ENCODE measurements around the gene ELAVL3. TPM values are rescaled to one million over a fixed set of nuclear protein-coding genes. Genes with fewer than 3 reads are reported as not detected.

The ELAVL3 gene
- total RNA-seq, 4 donors from 2014 or later: not detected

DNA sequence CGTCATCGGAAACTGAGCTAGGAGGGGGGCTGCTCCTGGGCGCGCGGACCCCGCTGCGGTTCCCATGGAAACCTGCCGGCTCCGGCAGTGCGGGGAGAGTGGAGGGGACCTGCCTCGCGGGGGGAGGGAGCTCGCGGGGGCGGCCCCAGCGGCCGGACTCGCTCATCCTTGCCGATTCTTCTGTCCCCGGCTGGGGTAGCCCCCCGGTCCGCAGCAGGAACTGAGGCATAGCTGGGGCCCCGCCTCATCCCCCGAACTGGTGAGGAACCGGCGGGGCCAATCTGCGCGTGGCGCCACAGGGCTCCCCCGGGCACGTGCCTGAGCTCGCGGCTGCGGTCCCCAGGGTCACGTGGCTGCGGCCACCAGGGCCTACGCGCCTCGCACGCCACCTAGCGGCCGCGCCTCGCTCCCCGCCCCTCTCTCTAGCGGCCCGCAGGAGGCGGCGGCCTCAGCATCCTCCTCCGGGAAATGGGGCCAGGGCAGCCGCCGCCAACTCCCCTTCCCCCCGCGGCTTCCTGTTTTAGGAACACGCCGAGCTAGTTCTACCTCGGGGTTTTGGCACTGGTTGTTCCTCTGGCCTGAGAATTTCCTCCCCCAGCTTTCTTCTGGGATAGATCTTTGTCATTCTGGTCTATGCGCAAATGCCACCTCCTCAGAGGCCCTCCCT, 1.7 kb upstream of the ELAVL3 start:
- Histone ChIP-seq H3K4me3 (replicated peaks in 1 of 3) (no peak overlapping the region), H3K27ac (no peak overlapping the region), H3K27me3 (peaks cover 24% of the 10 kb centered on the region), H3K4me1 (peaks cover 0 to 37% of the 10 kb centered on the region in 2 donors), H3K9me3 (no peaks in the 10 kb centered on the region), H3K36me3 (peaks cover 6 to 17% of the 10 kb centered on the region in 2 donors)
- intact Hi-C loops (cut with DNase I): loop anchor here (5.0 kb wide), 1 partner anchor 185 kb away; the partner anchor contains the start of gene TSPAN16
- TF ChIP-seq, protein P1, sequence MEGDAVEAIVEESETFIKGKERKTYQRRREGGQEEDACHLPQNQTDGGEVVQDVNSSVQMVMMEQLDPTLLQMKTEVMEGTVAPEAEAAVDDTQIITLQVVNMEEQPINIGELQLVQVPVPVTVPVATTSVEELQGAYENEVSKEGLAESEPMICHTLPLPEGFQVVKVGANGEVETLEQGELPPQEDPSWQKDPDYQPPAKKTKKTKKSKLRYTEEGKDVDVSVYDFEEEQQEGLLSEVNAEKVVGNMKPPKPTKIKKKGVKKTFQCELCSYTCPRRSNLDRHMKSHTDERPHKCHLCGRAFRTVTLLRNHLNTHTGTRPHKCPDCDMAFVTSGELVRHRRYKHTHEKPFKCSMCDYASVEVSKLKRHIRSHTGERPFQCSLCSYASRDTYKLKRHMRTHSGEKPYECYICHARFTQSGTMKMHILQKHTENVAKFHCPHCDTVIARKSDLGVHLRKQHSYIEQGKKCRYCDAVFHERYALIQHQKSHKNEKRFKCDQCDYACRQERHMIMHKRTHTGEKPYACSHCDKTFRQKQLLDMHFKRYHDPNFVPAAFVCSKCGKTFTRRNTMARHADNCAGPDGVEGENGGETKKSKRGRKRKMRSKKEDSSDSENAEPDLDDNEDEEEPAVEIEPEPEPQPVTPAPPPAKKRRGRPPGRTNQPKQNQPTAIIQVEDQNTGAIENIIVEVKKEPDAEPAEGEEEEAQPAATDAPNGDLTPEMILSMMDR (IDR thresholded peaks at IDR 0.05): peak; percentile 58 to 96 (median 94)
- TF ChIP-seq POLR2A (IDR thresholded peaks at IDR 0.05): no peak
- WGBS, 2 donors: 6 to 12% methylated on average over 9 to 16 of the region's 58 CpGs
- peak; percentile 76 to 78 for DNase-seq

DNA sequence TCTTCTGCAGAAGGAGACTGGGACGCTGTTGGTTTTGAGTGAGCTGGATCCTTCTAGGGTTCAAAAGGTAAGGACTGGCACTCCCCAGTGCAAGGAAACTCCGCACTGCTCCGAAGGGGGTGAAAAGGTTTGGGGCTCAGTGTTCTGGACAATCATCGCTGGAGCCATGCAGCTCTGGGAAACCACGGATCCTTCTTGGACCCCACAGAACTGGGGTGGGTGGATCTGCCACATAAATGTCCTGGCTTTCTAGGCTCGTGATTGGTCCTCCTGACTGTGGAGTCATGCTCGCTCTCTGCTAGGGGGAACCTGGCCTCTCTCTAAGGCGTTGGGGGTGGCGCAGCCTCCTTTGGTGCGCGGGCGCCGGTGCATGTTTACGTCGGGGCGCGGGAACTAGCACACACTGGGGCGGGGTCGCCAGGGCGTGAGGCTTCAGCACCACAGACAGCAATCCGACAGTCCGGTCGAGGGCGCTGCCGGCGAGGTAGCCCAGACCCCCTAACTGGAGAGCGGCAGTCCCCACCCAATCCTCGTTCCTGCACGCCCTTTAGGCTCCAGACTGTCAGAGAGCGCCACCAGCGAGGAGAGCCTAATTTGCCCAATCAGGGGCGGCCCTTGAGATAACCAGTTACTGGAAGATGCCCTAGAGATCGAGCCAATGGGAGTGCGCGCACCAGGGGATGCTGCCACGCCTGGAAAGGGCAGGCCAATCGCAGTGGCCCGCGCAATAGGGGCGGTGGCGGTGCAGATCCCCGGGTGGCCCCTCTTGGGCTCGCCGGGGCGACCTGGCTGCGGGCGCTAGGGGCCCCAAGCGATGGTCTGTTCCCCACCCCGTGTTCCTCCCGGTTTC, 913 bp upstream of the ELAVL3 start:
- DNase-seq: peak; percentile 46 to 50
- Histone ChIP-seq H3K9me3 (no peaks in the 10 kb centered on the region), H3K27ac (no peak overlapping the region), H3K4me1 (peaks cover 0 to 37% of the 10 kb centered on the region in 2 donors), H3K27me3 (peaks cover 24% of the 10 kb centered on the region), H3K4me3 (replicated peaks in 1 of 3) (no peak overlapping the region), H3K36me3 (peaks cover 3 to 13% of the 10 kb centered on the region in 2 donors)
- TF ChIP-seq, protein P1 (IDR thresholded peaks at IDR 0.05): no peak
- no peak for TF ChIP-seq POLR2A (IDR thresholded peaks at IDR 0.05)
- WGBS, 2 donors: 6 to 18% methylated on average over 6 to 19 of the region's 50 CpGs
- intact Hi-C loops (cut with DNase I): loop anchor here (5.0 kb wide), 1 partner anchor 184 kb away; the partner anchor contains the start of gene TSPAN16

DNA sequence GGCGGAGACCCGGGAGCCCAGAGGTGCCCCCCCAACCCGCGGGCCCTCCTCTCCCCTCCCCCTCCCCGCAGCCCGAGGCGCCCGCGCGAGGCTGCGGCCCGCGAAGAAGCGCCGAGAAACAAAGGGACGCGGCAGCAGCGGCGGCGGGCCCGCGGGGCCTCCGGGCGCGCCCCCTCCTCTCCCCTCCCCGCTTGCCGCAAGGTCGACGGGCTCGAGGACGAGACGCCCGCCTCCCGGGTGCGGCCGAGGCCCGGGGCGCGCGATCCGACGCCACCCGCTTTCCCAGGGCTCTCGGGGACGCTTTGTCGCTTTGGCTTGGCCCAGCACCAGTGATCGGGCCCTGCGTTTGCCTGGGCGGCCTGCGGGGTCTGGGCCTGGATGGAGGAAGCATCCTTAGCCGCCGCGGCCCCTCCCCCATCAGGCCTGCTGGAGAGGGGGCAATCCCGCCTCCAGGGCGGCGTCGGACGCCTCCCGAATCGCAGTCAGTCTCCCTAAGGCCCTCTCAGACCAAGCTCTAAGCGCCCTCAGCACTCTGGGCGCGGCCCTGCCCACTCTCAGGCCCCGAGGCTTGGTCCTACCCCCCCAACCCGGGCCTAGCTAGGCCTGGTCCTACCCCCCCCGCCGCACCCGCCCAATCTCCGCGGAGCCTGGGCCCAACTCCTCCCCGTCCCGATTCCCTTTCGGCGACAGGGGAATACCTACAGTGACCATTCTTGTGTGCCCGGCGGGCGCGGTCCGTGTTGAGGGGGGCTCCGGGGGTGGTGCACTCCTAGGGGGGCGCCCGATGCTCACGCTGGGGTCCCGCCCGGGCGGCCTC, 740 bp downstream of the ELAVL3 start:
- TF ChIP-seq POLR2A (IDR thresholded peaks at IDR 0.05): no peak
- TF ChIP-seq, protein P1 (IDR thresholded peaks at IDR 0.05): no peak
- Histone ChIP-seq H3K4me3 (replicated peaks in 1 of 3) (no peak overlapping the region), H3K27me3 (peaks cover 24% of the 10 kb centered on the region), H3K36me3 (peaks cover 3 to 13% of the 10 kb centered on the region in 2 donors), H3K9me3 (no peaks in the 10 kb centered on the region), H3K4me1 (peaks cover 0 to 37% of the 10 kb centered on the region in 2 donors), H3K27ac (no peak overlapping the region)
- intact Hi-C loops (cut with DNase I): loop anchor here (5.0 kb wide), 1 partner anchor 183 kb away; the partner anchor contains the start of gene TSPAN16
- DNase-seq: no peak
- 6% methylated on average over 38 of the region's 86 CpGs; no CpG with 5 or more reads in 1 of the 2 donors for WGBS, 2 donors

DNA sequence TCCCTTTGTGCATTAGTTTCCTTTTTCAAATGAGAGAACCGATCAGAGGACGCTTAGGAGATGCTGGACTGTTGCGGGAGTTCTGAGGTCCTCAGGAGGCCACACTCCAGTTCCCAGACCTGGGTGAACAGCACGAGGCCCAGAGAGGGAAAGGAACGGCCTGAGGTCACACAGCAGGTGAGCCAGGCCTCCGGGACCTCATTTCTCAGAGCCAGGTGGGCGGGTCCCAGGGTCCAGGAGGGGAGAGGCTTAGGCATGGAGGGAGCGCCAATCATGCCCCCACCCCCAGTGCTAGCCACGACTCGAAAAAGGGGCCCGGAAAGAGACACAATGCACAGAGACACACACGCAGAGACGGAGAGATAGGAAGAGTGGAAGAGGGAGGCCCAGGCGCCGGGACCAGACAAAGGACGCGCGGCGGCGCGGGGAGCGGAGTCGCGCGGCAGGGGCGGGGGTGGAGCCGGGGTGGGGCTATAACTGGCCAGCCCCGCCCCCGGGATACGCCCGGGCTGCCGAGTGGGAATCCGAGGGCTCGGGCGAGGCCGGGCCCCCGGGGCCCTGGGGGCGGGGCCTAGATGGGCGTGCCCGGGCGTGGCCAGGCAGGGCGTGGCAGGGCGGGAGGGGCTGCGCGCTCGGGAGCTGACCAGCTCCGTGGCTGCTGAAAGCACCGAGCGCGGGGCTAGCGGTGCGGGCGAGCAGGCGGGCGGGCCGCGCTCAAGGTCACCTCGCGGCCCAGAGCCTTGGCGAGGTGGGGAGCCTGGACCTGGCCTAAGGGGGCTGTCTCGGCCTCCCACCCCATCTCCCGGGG, 1.6 kb downstream of the ELAVL3 start:
- H3K4me1 ChIP-seq: peaks cover 0 to 37% of the 10 kb centered on the region in 2 donors
- peaks cover 3 to 12% of the 10 kb centered on the region in 2 donors for H3K36me3 ChIP-seq
- WGBS, 2 donors: 31 to 35% methylated on average over 22 to 30 of the region's 62 CpGs
- H3K9me3 ChIP-seq: no peaks in the 10 kb centered on the region
- TF ChIP-seq POLR2A (IDR thresholded peaks at IDR 0.05): no peak
- TF ChIP-seq, protein P1 (IDR thresholded peaks at IDR 0.05): no peak
- H3K4me3 ChIP-seq (replicated peaks in 1 of 3): no peak overlapping the region
- DNase-seq: no peak
- H3K27ac ChIP-seq: no peak overlapping the region
- intact Hi-C loops (cut with DNase I): no loop called here
- H3K27me3 ChIP-seq: peaks cover 24% of the 10 kb centered on the region

Measured in thyroid gland (tissue), 4 donors.